OCI-LY7 (cell line): ENCODE data around the gene TAF10. TPM values are rescaled to one million over a fixed set of nuclear protein-coding genes. Genes with fewer than 3 reads are reported as not detected.
A peak's percentile ranks its signal among the peaks of the same experiment; 100 is the strongest.

Source experiments
- BruUV-seq: library from RNA; stranded (reverse); fragments of 400-500 nt; replicated peaks from 2 replicates; lab custom pipeline; 2021; lab: Mats Ljungman, UMichigan
- CTCF ChIA-PET: fragments of 300-600 bp; sonication (Branson Sonifier 250); formaldehyde crosslinking; loops from one replicate; lab custom pipeline; 2022; ENCODE audit warnings: antibody characterized with exemption; ENCODE audit not compliant: unreplicated experiment; lab: Charles Lee
- POLR2A ChIA-PET: fragments of 300-600 bp; sonication (Branson Sonifier 250); formaldehyde crosslinking; loops from one replicate; lab custom pipeline; 2022; ENCODE audit warnings: antibody characterized with exemption; lab: Charles Lee
- DNase-seq: peaks from one replicate; pipeline ENCODE4 v3.0.0-alpha.2; 2015; ENCODE audit warnings: low spot score
- H2AFZ ChIP-seq: fragments of 200-600 bp; sonication (generic), shearing (Covaris generic); 2 replicates; pipeline ENCODE4 v1.6.1; 2014; ENCODE audit warnings: mild to moderate bottlenecking, antibody characterized with exemption, low read length, moderate library complexity
- H3K27ac ChIP-seq: fragments of 200-600 bp; sonication (generic); 2 replicates; pipeline ENCODE4 v1.5.1; 2014; ENCODE audit warnings: mixed run types, low read depth, mild to moderate bottlenecking, moderate library complexity, low read length, inconsistent platforms; ENCODE audit not compliant: poor library complexity, severe bottlenecking
- H3K36me3 ChIP-seq: fragments of 200-600 bp; sonication (generic); 2 replicates; pipeline ENCODE4 v1.6.1; 2014; ENCODE audit warnings: mild to moderate bottlenecking, antibody characterized with exemption, low read length, moderate library complexity, mixed read lengths; ENCODE audit not compliant: insufficient read depth
- H3K4me1 ChIP-seq: fragments of 200-600 bp; sonication (generic); 2 replicates; pipeline ENCODE4 v1.5.1; 2014; ENCODE audit warnings: mild to moderate bottlenecking, low read length; ENCODE audit not compliant: insufficient read depth, poor library complexity, severe bottlenecking
- H3K4me2 ChIP-seq: fragments of 200-600 bp; sonication (generic); 2 replicates; pipeline ENCODE4 v1.6.1; 2014; ENCODE audit warnings: mild to moderate bottlenecking, low read length
- H3K4me3 ChIP-seq: fragments of 200-600 bp; sonication (generic); 2 replicates; pipeline ENCODE4 v1.5.1; 2014; ENCODE audit warnings: mild to moderate bottlenecking, low read depth, low read length; ENCODE audit not compliant: poor library complexity, severe bottlenecking
- H3K79me2 ChIP-seq: fragments of 200-600 bp; sonication (generic); 2 replicates; pipeline ENCODE4 v1.6.1; 2016; ENCODE audit warnings: low read depth, mild to moderate bottlenecking, low read length, moderate library complexity, mixed read lengths; ENCODE audit not compliant: insufficient read depth
- H3K9me2 ChIP-seq: fragments of 200-600 bp; sonication (generic); 2 replicates; pipeline ENCODE4 v1.6.1; 2016; ENCODE audit warnings: mild to moderate bottlenecking, low read length, mixed read lengths; ENCODE audit not compliant: insufficient read depth
- H3K9me3 ChIP-seq: fragments of 200-600 bp; sonication (generic); 2 replicates; pipeline ENCODE4 v1.6.1; 2014; ENCODE audit warnings: mild to moderate bottlenecking, mixed run types, low read length, mixed read lengths
- H4K20me1 ChIP-seq: fragments of 200-600 bp; sonication (generic); 2 replicates; pipeline ENCODE4 v1.6.1; 2014; ENCODE audit warnings: mild to moderate bottlenecking, antibody characterized with exemption, low read length, moderate library complexity, mixed read lengths; ENCODE audit not compliant: insufficient read depth
- CTCF ChIP-seq: fragments of 200-600 bp; sonication (generic); conservative IDR thresholded peaks from 2 replicates; pipeline ENCODE4 v1.5.1; 2014; ENCODE audit warnings: mild to moderate bottlenecking, antibody characterized with exemption, low read length, moderate library complexity, mixed read lengths
- EZH2phosphoT487 ChIP-seq: fragments of 200-600 bp; sonication (generic); IDR thresholded peaks from 2 replicates; pipeline ENCODE4 v1.6.1; 2018; ENCODE audit warnings: low read depth, borderline replicate concordance, mild to moderate bottlenecking, mixed run types, antibody characterized with exemption, low read length, moderate library complexity, mixed read lengths
- intact Hi-C: fragments of 100-400 bp; cut with micrococcal nuclease; formaldehyde crosslinking; loops from one replicate; pipeline ENCODE4 v1.10.0; 2022; ENCODE audit not compliant: unreplicated experiment
- total RNA-seq, 2 experiments: library from RNA; depleted of rRNA in 1 of 2; stranded (reverse); fragments of >200 nt in 1 of 2; shearing (Covaris generic) in 1 of 2; gene quantifications; 2 replicates each; pipeline ENCODE4 v1.2.3, GENCODE V29; 2014 to 2022

TAF10 gene
- total RNA-seq, 2 experiments from 2014 or later, result 117 to 146 TPM

GRCh38 chr11:6647836-6648235 is 35.8 kb upstream of the TAF10 start:
- BruUV-seq, result no TSS peak
- Histone ChIP-seq H3K9me2 (no peaks in the 10 kb centered on the region), H3K36me3 (no peaks in the 10 kb centered on the region), H4K20me1 (no peaks in the 10 kb centered on the region), H3K4me2 (no peak overlapping the region), H3K9me3 (no peaks in the 10 kb centered on the region), H3K27ac (no peak overlapping the region), H3K4me3 (no peak overlapping the region), H3K79me2 (no peaks in the 10 kb centered on the region), H3K4me1 (peaks cover 25% of the 10 kb centered on the region), H2AFZ (no peak overlapping the region; the same call in 1 of the 2 replicates)
- POLR2A ChIA-PET, result interaction anchor here (0.8 to 3.3 kb wide), 8 partner anchors 9 to 36 kb away, joined by 3 to 13 read pairs (median 3); partner anchors contain the start of genes MRPL17 and TPP1
- DNase-seq, result no peak
- CTCF ChIA-PET, result interaction anchor here (1.2 kb wide), 1 partner anchor 36 kb away, joined by 3 read pairs; no protein-coding TSS in a partner anchor
- intact Hi-C loops, result loop anchor here (2.0 kb wide), 1 partner anchor 35 kb away; the partner anchor contains the start of gene TAF10
- TF ChIP-seq EZH2phosphoT487 (no peak), CTCF (no peak)

- DNase-seq, result peak; percentile 73
- Histone ChIP-seq H2AFZ (peak overlapping the region; percentile 88), H3K36me3 (no peaks in the 10 kb centered on the region), H3K4me2 (peak overlapping the region; percentile 85), H3K9me3 (no peaks in the 10 kb centered on the region), H3K79me2 (no peaks in the 10 kb centered on the region), H3K4me3 (peak overlapping the region; percentile 48), H3K9me2 (no peaks in the 10 kb centered on the region), H3K4me1 (peaks cover 25% of the 10 kb centered on the region), H3K27ac (peak overlapping the region; percentile 59), H4K20me1 (no peaks in the 10 kb centered on the region)
- no TSS peak for BruUV-seq
- ChIA-PET CTCF (interaction anchor here (0.6 to 1.4 kb wide), 6 partner anchors 11 to 42 kb away, joined by 3 to 4 read pairs (median 3); partner anchors contain the start of gene TPP1), POLR2A (interaction anchor here (0.6 to 3.3 kb wide), 10 partner anchors 8 to 43 kb away, joined by 3 to 13 read pairs (median 3); partner anchors contain the start of genes MRPL17, TAF10 and TPP1)
- no peak for TF ChIP-seq EZH2phosphoT487
- no peak for TF ChIP-seq CTCF
- intact Hi-C loops, result loop anchor here (2.0 kb wide), 1 partner anchor 34 kb away; the partner anchor contains the start of gene TAF10
Measured at GRCh38 chr11:6646918-6647679, 35.1 kb upstream of the TAF10 start.
